ENCODE results near the gene GABRD.

GRCh38 chr1:1986451-1987141 is 32.5 kb upstream of the GABRD start:
- TF ChIP-seq, protein P1, sequence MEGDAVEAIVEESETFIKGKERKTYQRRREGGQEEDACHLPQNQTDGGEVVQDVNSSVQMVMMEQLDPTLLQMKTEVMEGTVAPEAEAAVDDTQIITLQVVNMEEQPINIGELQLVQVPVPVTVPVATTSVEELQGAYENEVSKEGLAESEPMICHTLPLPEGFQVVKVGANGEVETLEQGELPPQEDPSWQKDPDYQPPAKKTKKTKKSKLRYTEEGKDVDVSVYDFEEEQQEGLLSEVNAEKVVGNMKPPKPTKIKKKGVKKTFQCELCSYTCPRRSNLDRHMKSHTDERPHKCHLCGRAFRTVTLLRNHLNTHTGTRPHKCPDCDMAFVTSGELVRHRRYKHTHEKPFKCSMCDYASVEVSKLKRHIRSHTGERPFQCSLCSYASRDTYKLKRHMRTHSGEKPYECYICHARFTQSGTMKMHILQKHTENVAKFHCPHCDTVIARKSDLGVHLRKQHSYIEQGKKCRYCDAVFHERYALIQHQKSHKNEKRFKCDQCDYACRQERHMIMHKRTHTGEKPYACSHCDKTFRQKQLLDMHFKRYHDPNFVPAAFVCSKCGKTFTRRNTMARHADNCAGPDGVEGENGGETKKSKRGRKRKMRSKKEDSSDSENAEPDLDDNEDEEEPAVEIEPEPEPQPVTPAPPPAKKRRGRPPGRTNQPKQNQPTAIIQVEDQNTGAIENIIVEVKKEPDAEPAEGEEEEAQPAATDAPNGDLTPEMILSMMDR (IDR thresholded peaks at IDR 0.05; ENCODE audit: low read depth, low read length, poor library complexity, severe bottlenecking), result no peak
- TF ChIP-seq EZH2phosphoT487 (IDR thresholded peaks at IDR 0.05; ENCODE audit: borderline replicate concordance, low read length), result no peak
